SK-N-SH (cell line): Measurements from ENCODE around the gene CRYBG3.

Experiments
- CHD2 ChIP-seq: fragments of 150-350 bp; IDR thresholded peaks from 2 replicates; pipeline ENCODE4 v1.6.1; 2018; ENCODE audit warnings: low read length; ENCODE audit not compliant: partially characterized antibody
- EZH2phosphoT487 ChIP-seq: fragments of 200-600 bp; sonication (generic); IDR thresholded peaks from 2 replicates; pipeline ENCODE4 v1.6.1; 2017; ENCODE audit warnings: low read depth, mixed run types, mild to moderate bottlenecking, antibody characterized with exemption, moderate library complexity, borderline replicate concordance
- FOXJ3 ChIP-seq: sonication (generic); formaldehyde crosslinking; IDR thresholded peaks from 2 replicates; pipeline ENCODE4 v1.5.1; 2020; ENCODE audit warnings: mild to moderate bottlenecking, missing genetic modification reagents
- RAD21 ChIP-seq: IDR thresholded peaks from 2 replicates; pipeline ENCODE4 v1.6.1; 2012; ENCODE audit warnings: mild to moderate bottlenecking, low read length
- REST ChIP-seq: IDR thresholded peaks from 2 replicates; pipeline ENCODE4 v1.6.1; 2012; ENCODE audit warnings: mild to moderate bottlenecking, low read depth, low read length, moderate library complexity
- RFX5 ChIP-seq: IDR thresholded peaks from 2 replicates; pipeline ENCODE4 v1.6.1; 2012; ENCODE audit warnings: mild to moderate bottlenecking, improper control_type of control experiment, low read length
- SIN3A ChIP-seq: IDR thresholded peaks from 2 replicates; pipeline ENCODE4 v1.6.1; 2012; ENCODE audit warnings: low read depth, mild to moderate bottlenecking, low read length, moderate library complexity, borderline replicate concordance
- TAF1 ChIP-seq: IDR thresholded peaks from 2 replicates; pipeline ENCODE4 v1.6.1; 2012; ENCODE audit warnings: low read depth, mild to moderate bottlenecking, low read length, moderate library complexity, borderline replicate concordance
- TF ChIP-seq, protein P1 (sequence below): fragments of 200-600 bp; sonication (generic); IDR thresholded peaks from 2 replicates; pipeline ENCODE4 v1.6.1; 2017; ENCODE audit warnings: antibody characterized with exemption, mild to moderate bottlenecking, moderate library complexity

GRCh38 chr3:97821287-97821773, 481 bp upstream of the CRYBG3 start:
- TF ChIP-seq, protein P1, sequence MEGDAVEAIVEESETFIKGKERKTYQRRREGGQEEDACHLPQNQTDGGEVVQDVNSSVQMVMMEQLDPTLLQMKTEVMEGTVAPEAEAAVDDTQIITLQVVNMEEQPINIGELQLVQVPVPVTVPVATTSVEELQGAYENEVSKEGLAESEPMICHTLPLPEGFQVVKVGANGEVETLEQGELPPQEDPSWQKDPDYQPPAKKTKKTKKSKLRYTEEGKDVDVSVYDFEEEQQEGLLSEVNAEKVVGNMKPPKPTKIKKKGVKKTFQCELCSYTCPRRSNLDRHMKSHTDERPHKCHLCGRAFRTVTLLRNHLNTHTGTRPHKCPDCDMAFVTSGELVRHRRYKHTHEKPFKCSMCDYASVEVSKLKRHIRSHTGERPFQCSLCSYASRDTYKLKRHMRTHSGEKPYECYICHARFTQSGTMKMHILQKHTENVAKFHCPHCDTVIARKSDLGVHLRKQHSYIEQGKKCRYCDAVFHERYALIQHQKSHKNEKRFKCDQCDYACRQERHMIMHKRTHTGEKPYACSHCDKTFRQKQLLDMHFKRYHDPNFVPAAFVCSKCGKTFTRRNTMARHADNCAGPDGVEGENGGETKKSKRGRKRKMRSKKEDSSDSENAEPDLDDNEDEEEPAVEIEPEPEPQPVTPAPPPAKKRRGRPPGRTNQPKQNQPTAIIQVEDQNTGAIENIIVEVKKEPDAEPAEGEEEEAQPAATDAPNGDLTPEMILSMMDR, result no peak
- TF ChIP-seq RAD21 (no peak), FOXJ3 (CRISPR knock-in tag) (no peak), EZH2phosphoT487 (no peak), RFX5 (no peak), CHD2 (no peak), TAF1 (no peak), SIN3A (no peak), REST (no peak)
